Esophagus squamous epithelium (tissue), 5 donors: ENCODE results near the gene TMCO5A. TPM values are rescaled to one million over a fixed set of nuclear protein-coding genes. Genes with fewer than 3 reads are reported as not detected.
"Not testable (repeated sequence)": the region's sequence is repeated elsewhere in the genome, so short reads cannot be mapped to it uniquely, and the experiment has no call there.

Experiments used
- DNase-seq: peaks from one replicate; lab custom pipeline; 2025; lab: John Stamatoyannopoulos, UW
- H3K27ac ChIP-seq, 4 donors: fragments of 200-600 bp; sonication (generic); one replicate each; pipeline ENCODE4 v1.5.1; 2016 to 2019; ENCODE audit warnings: mild to moderate bottlenecking in 1 of 4
- H3K27me3 ChIP-seq, 4 donors: fragments of 200-600 bp; sonication (generic); 1 replicate in 3 of 4; 2 replicates in 1 of 4; pipeline versions ENCODE4 v1.5.1 to v1.6.0; 2017 to 2021; ENCODE audit warnings: antibody characterized with exemption in 1 of 4
- H3K36me3 ChIP-seq, 3 donors: fragments of 200-600 bp; sonication (generic); one replicate each; pipeline ENCODE4 v1.5.1; 2016 to 2019
- H3K4me1 ChIP-seq, 3 donors: fragments of 200-600 bp; sonication (generic); one replicate each; pipeline ENCODE4 v1.5.1; 2017 to 2019
- H3K4me3 ChIP-seq, 4 donors: fragments of 200-600 bp; sonication (generic); 1 replicate in 3 of 4; 2 replicates in 1 of 4; pipeline ENCODE4 v1.5.1; 2016 to 2019; ENCODE audit warnings: mild to moderate bottlenecking in 2 of 4, moderate library complexity in 1 of 4
- H3K9me3 ChIP-seq, 3 donors: fragments of 200-600 bp; sonication (generic); one replicate each; pipeline ENCODE4 v1.5.1; 2016 to 2019
- CTCF ChIP-seq, 6 experiments: fragments of 450-650 bp in 4 of 6; fragments of 200-600 bp in 2 of 6; sonication (generic) in 2 of 6; IDR thresholded peaks; one replicate each; pipeline ENCODE4 v1.5.1; 2016 to 2019; ENCODE audit warnings: antibody characterized with exemption in 6 of 6, mild to moderate bottlenecking in 4 of 6, moderate library complexity in 4 of 6
- POLR2A ChIP-seq, 4 donors: fragments of 450-650 bp; IDR thresholded peaks; one replicate each; pipeline ENCODE4 v1.6.1; 2017; ENCODE audit warnings: antibody characterized with exemption in 4 of 4, mild to moderate bottlenecking in 4 of 4, moderate library complexity in 3 of 4
- WGBS, 2 donors: methylation state at CpG; one replicate each; pipeline ENCODE4 v1.1.5; 2018; 5-methylcytosine and 5-hydroxymethylcytosine counted together
- intact Hi-C: fragments of 100-400 bp; cut with DNase I; formaldehyde crosslinking; loops from one replicate; pipeline ENCODE4 v1.15.0; 2022
- total RNA-seq, 4 donors: library from RNA; depleted of rRNA; stranded (reverse); fragments of >200 nt; gene quantifications; one replicate each; pipeline ENCODE4 v1.1.0, GENCODE V29; 2016
- donor health status: DM: yes; HTN: yes; CAD: no.

The TMCO5A gene
- total RNA-seq, 4 donors from 2014 or later: not detected

- no peaks in the 10 kb centered on the region for H3K9me3 ChIP-seq
- WGBS, 2 donors: 70 to 89% methylated on average over 3 of the region's 3 CpGs
- H3K27ac ChIP-seq: no peak overlapping the region
- H3K36me3 ChIP-seq: no peaks in the 10 kb centered on the region
- intact Hi-C loops: no loop called here
- no peak for DNase-seq
- no peak for TF ChIP-seq CTCF (IDR thresholded peaks at IDR 0.05)
- no peak for TF ChIP-seq POLR2A (IDR thresholded peaks at IDR 0.05)
- H3K4me3 ChIP-seq: no peak overlapping the region
- no peaks in the 10 kb centered on the region for H3K27me3 ChIP-seq
- H3K4me1 ChIP-seq: no peaks in the 10 kb centered on the region
These were observed 1.9 kb upstream of the TMCO5A start for GRCh38 chr15:37932549-37932948.

- no peak for DNase-seq
- Histone ChIP-seq H3K4me1 (no peaks in the 10 kb centered on the region), H3K36me3 (no peaks in the 10 kb centered on the region), H3K27ac (no peak overlapping the region), H3K4me3 (no peak overlapping the region), H3K9me3 (no peaks in the 10 kb centered on the region), H3K27me3 (no peaks in the 10 kb centered on the region)
- no peak for TF ChIP-seq CTCF (IDR thresholded peaks at IDR 0.05)
- TF ChIP-seq POLR2A (IDR thresholded peaks at IDR 0.05): no peak
- WGBS, 2 donors: 36 to 46% methylated on average over 1 of the region's 1 CpG
- intact Hi-C loops: no loop called here
These were observed 774 bp upstream of the TMCO5A start for GRCh38 chr15:37933666-37934065.

GRCh38 chr15:37940876-37941275 lies 6.4 kb downstream of the TMCO5A start:
- 17 to 25% methylated on average over 3 of the region's 3 CpGs for WGBS, 2 donors
- intact Hi-C loops: no loop called here
- TF ChIP-seq CTCF (IDR thresholded peaks at IDR 0.05) (no peak), POLR2A (IDR thresholded peaks at IDR 0.05) (no peak)

GRCh38 chr15:37941779-37942178 lies 7.3 kb downstream of the TMCO5A start:
- Histone ChIP-seq H3K27me3 (no peaks in the 10 kb centered on the region), H3K27ac (no peak overlapping the region), H3K36me3 (no peaks in the 10 kb centered on the region), H3K9me3 (no peaks in the 10 kb centered on the region), H3K4me3 (no peak overlapping the region), H3K4me1 (no peaks in the 10 kb centered on the region)
- no peak for DNase-seq
- intact Hi-C loops: no loop called here
- no peak for TF ChIP-seq POLR2A (IDR thresholded peaks at IDR 0.05)
- no peak for TF ChIP-seq CTCF (IDR thresholded peaks at IDR 0.05)

More at GRCh38 chr15:37940876-37941275, 6.4 kb downstream of the TMCO5A start:
- Histone ChIP-seq H3K4me1 (no peaks in the 10 kb centered on the region), H3K27me3 (no peaks in the 10 kb centered on the region), H3K27ac (no peak overlapping the region), H3K4me3 (no peak overlapping the region), H3K36me3 (no peaks in the 10 kb centered on the region), H3K9me3 (no peaks in the 10 kb centered on the region)
- DNase-seq: no peak

- intact Hi-C loops: no loop called here
- 82 to 89% methylated on average over 2 to 4 of the region's 4 CpGs for WGBS, 2 donors
- Histone ChIP-seq H3K4me3 (no peak overlapping the region), H3K9me3 (no peaks in the 10 kb centered on the region), H3K36me3 (no peaks in the 10 kb centered on the region), H3K27me3 (peaks cover 0 to 5% (median 0%) of the 10 kb centered on the region in 4 donors), H3K4me1 (no peaks in the 10 kb centered on the region), H3K27ac (no peak overlapping the region)
- DNase-seq: no peak
- TF ChIP-seq POLR2A (IDR thresholded peaks at IDR 0.05): no peak
- no peak for TF ChIP-seq CTCF (IDR thresholded peaks at IDR 0.05)
These were observed 17.6 kb downstream of the TMCO5A start for GRCh38 chr15:37951999-37952398.

GRCh38 chr15:37960742-37961141 lies 26.3 kb downstream of the TMCO5A start:
- H3K9me3 ChIP-seq, H3K27me3 ChIP-seq, DNase-seq, H3K4me1 ChIP-seq, H3K4me3 ChIP-seq, H3K27ac ChIP-seq, intact Hi-C loops, H3K36me3 ChIP-seq: not testable (repeated sequence)
- WGBS, 2 donors: 56 to 58% methylated on average over 1 of the region's 1 CpG
